ENCODE results near the gene RAD51B.

RAD51B gene

GRCh38 chr14:68397822-68398221, 578.2 kb downstream of the RAD51B start:
- no peak overlapping the region for H3K4me3 ChIP-seq (ENCODE audit: low read depth, low read length)
- no peak for TF ChIP-seq CTCF (IDR thresholded peaks at IDR 0.05; ENCODE audit: borderline replicate concordance, insufficient read depth, low read depth, low read length)

- H3K4me3 ChIP-seq (ENCODE audit: low read depth, low read length): no peak overlapping the region
- TF ChIP-seq CTCF (IDR thresholded peaks at IDR 0.05; ENCODE audit: borderline replicate concordance, insufficient read depth, low read depth, low read length): no peak
Measured at GRCh38 chr14:68398370-68398769, 578.8 kb downstream of the RAD51B start.

- TF ChIP-seq CTCF (IDR thresholded peaks at IDR 0.05; ENCODE audit: borderline replicate concordance, insufficient read depth, low read depth, low read length): no peak
- no peak overlapping the region for H3K4me3 ChIP-seq (ENCODE audit: low read depth, low read length)
Measured at GRCh38 chr14:68399971-68400370, 580.4 kb downstream of the RAD51B start.

GRCh38 chr14:68401317-68401716, 581.7 kb downstream of the RAD51B start:
- no peak overlapping the region for H3K4me3 ChIP-seq (ENCODE audit: low read depth, low read length)
- no peak for TF ChIP-seq CTCF (IDR thresholded peaks at IDR 0.05; ENCODE audit: borderline replicate concordance, insufficient read depth, low read depth, low read length)

- no peak for TF ChIP-seq CTCF (IDR thresholded peaks at IDR 0.05; ENCODE audit: borderline replicate concordance, insufficient read depth, low read depth, low read length)
- H3K4me3 ChIP-seq (ENCODE audit: low read depth, low read length): no peak overlapping the region
Measured at GRCh38 chr14:68401855-68402254, 582.3 kb downstream of the RAD51B start.

GRCh38 chr14:68402525-68403101, 583.0 kb downstream of the RAD51B start:
- TF ChIP-seq CTCF (IDR thresholded peaks at IDR 0.05; ENCODE audit: borderline replicate concordance, insufficient read depth, low read depth, low read length): no peak
- H3K4me3 ChIP-seq (ENCODE audit: low read depth, low read length): peak overlapping the region; percentile 24
